Muscle of leg (tissue), 11 donors: Measurements from ENCODE around the gene ZFP3. TPM values are rescaled to one million over a fixed set of nuclear protein-coding genes. Genes with fewer than 3 reads are reported as not detected.
"Not testable (repeated sequence)": the region's sequence is repeated elsewhere in the genome, so short reads cannot be mapped to it uniquely, and the experiment has no call there.

Source experiments
- DNase-seq: peaks from one replicate; pipeline ENCODE4 v3.0.0; 2013
- H3K27ac ChIP-seq: one replicate; pipeline ENCODE4 v1.5.1; 2013; ENCODE audit warnings: mild to moderate bottlenecking, low read length, control low read depth
- H3K27me3 ChIP-seq: one replicate; pipeline ENCODE4 v1.6.1; 2013; ENCODE audit warnings: low read length; ENCODE audit not compliant: control insufficient read depth, insufficient read depth
- H3K36me3 ChIP-seq: one replicate; pipeline ENCODE4 v1.6.1; 2013; ENCODE audit warnings: low read length; ENCODE audit not compliant: control insufficient read depth, insufficient read depth
- H3K4me1 ChIP-seq: one replicate; pipeline ENCODE4 v1.6.1; 2013; ENCODE audit warnings: low read length; ENCODE audit not compliant: control insufficient read depth, insufficient read depth
- H3K4me3 ChIP-seq: one replicate; pipeline ENCODE4 v1.5.1; 2013; ENCODE audit warnings: low read length, control low read depth
- H3K9me3 ChIP-seq: replicated peaks from 2 replicates; pipeline ENCODE4 v1.6.1; 2013; ENCODE audit warnings: low read depth, low read length; ENCODE audit not compliant: control insufficient read depth
- WGBS: methylation state at CpG from one replicate; pipeline ENCODE4 v1.1.5; 2013; ENCODE audit warnings: missing lambda C conversion rate; ENCODE audit not compliant: insufficient coverage; 5-methylcytosine and 5-hydroxymethylcytosine counted together
- polyA plus RNA-seq, 8 donors: library from polyadenylated mRNA; unstranded; fragments of 120-200 nt; gene quantifications; one replicate each; pipeline versions ENCODE4 v1.2.1 to v1.2.3, GENCODE V29; 2013; ENCODE audit warnings: inconsistent platforms in 1 of 8, low replicate concordance in 1 of 8; ENCODE audit not compliant: insufficient read length in 8 of 8, insufficient read depth in 1 of 8
- total RNA-seq: library from RNA; stranded (reverse); fragments of 120-200 nt; gene quantifications from one replicate; pipeline ENCODE4 v1.2.4, GENCODE V29; 2013

ZFP3 gene
- total and polyA plus RNA-seq, 9 donors: 6.3 to 12.6 (median 10.0) TPM

GRCh38 chr17:5130261-5130660 lies 52.0 kb downstream of the ZFP3 start:
- H3K27me3 ChIP-seq, DNase-seq, H3K9me3 ChIP-seq, H3K27ac ChIP-seq, H3K36me3 ChIP-seq, H3K4me1 ChIP-seq, H3K4me3 ChIP-seq: not testable (repeated sequence)
- WGBS: 99% methylated on average over 7 of the region's 10 CpGs

GRCh38 chr17:5130687-5131086 lies 52.4 kb downstream of the ZFP3 start:
- not testable (repeated sequence) for H3K27ac ChIP-seq, DNase-seq, H3K4me1 ChIP-seq, H3K36me3 ChIP-seq, H3K4me3 ChIP-seq, H3K27me3 ChIP-seq, H3K9me3 ChIP-seq
- 76% methylated on average over 3 of the region's 5 CpGs for WGBS

GRCh38 chr17:5131146-5131715 lies 53.0 kb downstream of the ZFP3 start:
- Histone ChIP-seq H3K27ac (no peak overlapping the region), H3K4me3 (no peak overlapping the region), H3K27me3 (no peaks in the 10 kb centered on the region), H3K36me3 (no peaks in the 10 kb centered on the region), H3K9me3 (no peaks in the 10 kb centered on the region), H3K4me1 (no peaks in the 10 kb centered on the region)
- WGBS: 84% methylated on average over 4 of the region's 7 CpGs
- DNase-seq: no peak

GRCh38 chr17:5131799-5132502 lies 53.7 kb downstream of the ZFP3 start:
- H3K9me3 ChIP-seq, H3K4me1 ChIP-seq, H3K4me3 ChIP-seq, H3K36me3 ChIP-seq, H3K27ac ChIP-seq, DNase-seq, H3K27me3 ChIP-seq: not testable (repeated sequence)
- WGBS: 82% methylated on average over 16 of the region's 16 CpGs

GRCh38 chr17:5132503-5133225 lies 54.4 kb downstream of the ZFP3 start:
- not testable (repeated sequence) for H3K27ac ChIP-seq, DNase-seq, H3K4me3 ChIP-seq, H3K4me1 ChIP-seq, H3K27me3 ChIP-seq, H3K36me3 ChIP-seq, H3K9me3 ChIP-seq
- WGBS: 91% methylated on average over 11 of the region's 15 CpGs

- H3K9me3 ChIP-seq: no peaks in the 10 kb centered on the region
- no peaks in the 10 kb centered on the region for H3K4me1 ChIP-seq
- 76% methylated on average over 6 of the region's 8 CpGs for WGBS
- no peaks in the 10 kb centered on the region for H3K27me3 ChIP-seq
- H3K4me3 ChIP-seq: no peak overlapping the region
- no peak overlapping the region for H3K27ac ChIP-seq
- no peaks in the 10 kb centered on the region for H3K36me3 ChIP-seq
- no peak for DNase-seq
Observed at GRCh38 chr17:5133311-5133710, 55.0 kb downstream of the ZFP3 start.

GRCh38 chr17:5133961-5134360 lies 55.7 kb downstream of the ZFP3 start:
- not testable (repeated sequence) for H3K27ac ChIP-seq, H3K4me1 ChIP-seq, H3K9me3 ChIP-seq, H3K36me3 ChIP-seq, DNase-seq, H3K27me3 ChIP-seq, H3K4me3 ChIP-seq
- WGBS: 95% methylated on average over 7 of the region's 8 CpGs

- H3K27me3 ChIP-seq: not testable (repeated sequence)
Observed at GRCh38 chr17:5134571-5134970, 56.3 kb downstream of the ZFP3 start.

GRCh38 chr17:5135131-5135712 lies 57.0 kb downstream of the ZFP3 start:
- H3K36me3 ChIP-seq, H3K4me3 ChIP-seq, H3K27ac ChIP-seq, DNase-seq, H3K4me1 ChIP-seq, H3K27me3 ChIP-seq, H3K9me3 ChIP-seq: not testable (repeated sequence)
- WGBS: no CpG with 5 or more reads among the region's 8 CpGs

More at GRCh38 chr17:5134571-5134970, 56.3 kb downstream of the ZFP3 start:
- not testable (repeated sequence) for H3K27ac ChIP-seq, H3K4me3 ChIP-seq, H3K9me3 ChIP-seq, H3K36me3 ChIP-seq, DNase-seq, H3K4me1 ChIP-seq
- WGBS: 90% methylated on average over 8 of the region's 11 CpGs
